ENCODE data around the gene SLN.

DNA sequence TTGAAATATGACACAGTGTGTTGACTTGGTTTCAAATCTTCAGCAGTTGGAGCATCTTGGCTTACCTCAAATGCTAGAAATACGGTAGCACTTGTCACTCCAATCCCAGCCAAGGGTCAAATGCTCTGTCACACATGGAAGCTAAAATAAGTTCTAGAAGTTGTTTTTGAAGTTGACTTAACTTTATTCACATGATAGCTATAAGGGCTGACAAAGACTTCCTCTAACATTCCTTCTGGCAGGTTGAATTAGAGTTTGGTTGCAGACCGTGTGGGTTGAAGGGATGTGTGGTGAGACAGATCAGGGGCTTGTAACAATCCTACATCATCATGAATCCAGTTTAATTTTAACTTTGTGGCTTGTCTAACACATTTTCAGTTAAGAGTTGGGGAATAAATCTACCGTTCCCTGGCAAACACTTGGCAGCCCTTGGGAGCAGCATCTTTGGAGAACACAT is 4.6 kb downstream of the SLN start:
- TF ChIP-seq RARB (CRISPR knock-in tag; IDR thresholded peaks at IDR 0.05) (no peak), ZFP3 (CRISPR knock-in tag; IDR thresholded peaks at IDR 0.05) (no peak), PPARA (CRISPR knock-in tag; IDR thresholded peaks at IDR 0.05; ENCODE audit: borderline replicate concordance) (no peak), ZNF8 (CRISPR knock-in tag; IDR thresholded peaks at IDR 0.05) (no peak), ISL1 (CRISPR knock-in tag; IDR thresholded peaks at IDR 0.05) (no peak), ARNTL (CRISPR knock-in tag; IDR thresholded peaks at IDR 0.05; ENCODE audit: borderline replicate concordance, low read depth) (no peak), BACH2 (CRISPR knock-in tag; IDR thresholded peaks at IDR 0.05; ENCODE audit: borderline replicate concordance) (no peak)
- TF ChIP-seq, protein P1, sequence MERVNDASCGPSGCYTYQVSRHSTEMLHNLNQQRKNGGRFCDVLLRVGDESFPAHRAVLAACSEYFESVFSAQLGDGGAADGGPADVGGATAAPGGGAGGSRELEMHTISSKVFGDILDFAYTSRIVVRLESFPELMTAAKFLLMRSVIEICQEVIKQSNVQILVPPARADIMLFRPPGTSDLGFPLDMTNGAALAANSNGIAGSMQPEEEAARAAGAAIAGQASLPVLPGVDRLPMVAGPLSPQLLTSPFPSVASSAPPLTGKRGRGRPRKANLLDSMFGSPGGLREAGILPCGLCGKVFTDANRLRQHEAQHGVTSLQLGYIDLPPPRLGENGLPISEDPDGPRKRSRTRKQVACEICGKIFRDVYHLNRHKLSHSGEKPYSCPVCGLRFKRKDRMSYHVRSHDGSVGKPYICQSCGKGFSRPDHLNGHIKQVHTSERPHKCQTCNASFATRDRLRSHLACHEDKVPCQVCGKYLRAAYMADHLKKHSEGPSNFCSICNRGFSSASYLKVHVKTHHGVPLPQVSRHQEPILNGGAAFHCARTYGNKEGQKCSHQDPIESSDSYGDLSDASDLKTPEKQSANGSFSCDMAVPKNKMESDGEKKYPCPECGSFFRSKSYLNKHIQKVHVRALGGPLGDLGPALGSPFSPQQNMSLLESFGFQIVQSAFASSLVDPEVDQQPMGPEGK (CRISPR knock-in tag; IDR thresholded peaks at IDR 0.05; ENCODE audit: borderline replicate concordance) = no peak
- TF ChIP-seq, protein P2, sequence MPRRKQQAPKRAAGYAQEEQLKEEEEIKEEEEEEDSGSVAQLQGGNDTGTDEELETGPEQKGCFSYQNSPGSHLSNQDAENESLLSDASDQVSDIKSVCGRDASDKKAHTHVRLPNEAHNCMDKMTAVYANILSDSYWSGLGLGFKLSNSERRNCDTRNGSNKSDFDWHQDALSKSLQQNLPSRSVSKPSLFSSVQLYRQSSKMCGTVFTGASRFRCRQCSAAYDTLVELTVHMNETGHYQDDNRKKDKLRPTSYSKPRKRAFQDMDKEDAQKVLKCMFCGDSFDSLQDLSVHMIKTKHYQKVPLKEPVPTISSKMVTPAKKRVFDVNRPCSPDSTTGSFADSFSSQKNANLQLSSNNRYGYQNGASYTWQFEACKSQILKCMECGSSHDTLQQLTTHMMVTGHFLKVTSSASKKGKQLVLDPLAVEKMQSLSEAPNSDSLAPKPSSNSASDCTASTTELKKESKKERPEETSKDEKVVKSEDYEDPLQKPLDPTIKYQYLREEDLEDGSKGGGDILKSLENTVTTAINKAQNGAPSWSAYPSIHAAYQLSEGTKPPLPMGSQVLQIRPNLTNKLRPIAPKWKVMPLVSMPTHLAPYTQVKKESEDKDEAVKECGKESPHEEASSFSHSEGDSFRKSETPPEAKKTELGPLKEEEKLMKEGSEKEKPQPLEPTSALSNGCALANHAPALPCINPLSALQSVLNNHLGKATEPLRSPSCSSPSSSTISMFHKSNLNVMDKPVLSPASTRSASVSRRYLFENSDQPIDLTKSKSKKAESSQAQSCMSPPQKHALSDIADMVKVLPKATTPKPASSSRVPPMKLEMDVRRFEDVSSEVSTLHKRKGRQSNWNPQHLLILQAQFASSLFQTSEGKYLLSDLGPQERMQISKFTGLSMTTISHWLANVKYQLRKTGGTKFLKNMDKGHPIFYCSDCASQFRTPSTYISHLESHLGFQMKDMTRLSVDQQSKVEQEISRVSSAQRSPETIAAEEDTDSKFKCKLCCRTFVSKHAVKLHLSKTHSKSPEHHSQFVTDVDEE (CRISPR knock-in tag; IDR thresholded peaks at IDR 0.05) = no peak
- TF ChIP-seq, protein P3, sequence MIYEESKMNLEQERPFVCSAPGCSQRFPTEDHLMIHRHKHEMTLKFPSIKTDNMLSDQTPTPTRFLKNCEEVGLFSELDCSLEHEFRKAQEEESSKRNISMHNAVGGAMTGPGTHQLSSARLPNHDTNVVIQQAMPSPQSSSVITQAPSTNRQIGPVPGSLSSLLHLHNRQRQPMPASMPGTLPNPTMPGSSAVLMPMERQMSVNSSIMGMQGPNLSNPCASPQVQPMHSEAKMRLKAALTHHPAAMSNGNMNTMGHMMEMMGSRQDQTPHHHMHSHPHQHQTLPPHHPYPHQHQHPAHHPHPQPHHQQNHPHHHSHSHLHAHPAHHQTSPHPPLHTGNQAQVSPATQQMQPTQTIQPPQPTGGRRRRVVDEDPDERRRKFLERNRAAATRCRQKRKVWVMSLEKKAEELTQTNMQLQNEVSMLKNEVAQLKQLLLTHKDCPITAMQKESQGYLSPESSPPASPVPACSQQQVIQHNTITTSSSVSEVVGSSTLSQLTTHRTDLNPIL (CRISPR knock-in tag; IDR thresholded peaks at IDR 0.05; ENCODE audit: low read depth) = no peak
